ENCODE data around the gene G2E3.
A peak's percentile ranks its signal among the peaks of the same experiment; 100 is the strongest.

The G2E3 gene

GRCh38 chr14:30564235-30564867, 5.4 kb downstream of the G2E3 start:
- no peak for DNase-seq (ENCODE audit: low read depth)
- no peak for TF ChIP-seq CTCF (conservative IDR thresholded peaks at IDR 0.05; ENCODE audit: low read length)
- no peak overlapping the region for H3K4me3 ChIP-seq (ENCODE audit: low read length)

GRCh38 chr14:30564868-30565248, 5.9 kb downstream of the G2E3 start:
- H3K4me3 ChIP-seq (ENCODE audit: low read length), result no peak overlapping the region
- DNase-seq (ENCODE audit: low read depth), result peak; percentile 47
- no peak for TF ChIP-seq CTCF (conservative IDR thresholded peaks at IDR 0.05; ENCODE audit: low read length)

GRCh38 chr14:30569216-30569902, 10.4 kb downstream of the G2E3 start:
- no peak overlapping the region for H3K4me3 ChIP-seq (ENCODE audit: low read length)
- TF ChIP-seq CTCF (conservative IDR thresholded peaks at IDR 0.05; ENCODE audit: low read length), result no peak
- DNase-seq (ENCODE audit: low read depth), result peak; percentile 29

- no peak for DNase-seq (ENCODE audit: low read depth)
- TF ChIP-seq CTCF (conservative IDR thresholded peaks at IDR 0.05; ENCODE audit: low read length), result no peak
- H3K4me3 ChIP-seq (ENCODE audit: low read length), result no peak overlapping the region
Observed at GRCh38 chr14:30569903-30570226, 10.9 kb downstream of the G2E3 start.

GRCh38 chr14:30572237-30572636, 13.3 kb downstream of the G2E3 start:
- DNase-seq (ENCODE audit: low read depth), result no peak
- TF ChIP-seq CTCF (conservative IDR thresholded peaks at IDR 0.05; ENCODE audit: low read length), result no peak
- no peak overlapping the region for H3K4me3 ChIP-seq (ENCODE audit: low read length)

GRCh38 chr14:30572771-30573170, 13.8 kb downstream of the G2E3 start:
- no peak overlapping the region for H3K4me3 ChIP-seq (ENCODE audit: low read length)
- no peak for TF ChIP-seq CTCF (conservative IDR thresholded peaks at IDR 0.05; ENCODE audit: low read length)
- DNase-seq (ENCODE audit: low read depth), result no peak

- DNase-seq (ENCODE audit: low read depth), result peak; percentile 68
- no peak overlapping the region for H3K4me3 ChIP-seq (ENCODE audit: low read length)
- TF ChIP-seq CTCF (conservative IDR thresholded peaks at IDR 0.05; ENCODE audit: low read length), result no peak
Observed at GRCh38 chr14:30573226-30573814, 14.4 kb downstream of the G2E3 start.

Data from AG10803 (cell line).